Ammon's horn (tissue), 1 donor: Measurements from ENCODE around the gene SC5D.

ENCODE experiments used
- DNase-seq: peaks from one replicate; pipeline ENCODE4 v3.0.0-alpha.2; 2016; ENCODE audit warnings: low spot score

SC5D gene

GRCh38 chr11:121356357-121356756 is 63.8 kb downstream of the SC5D start:
- DNase-seq: no peak
